Stromal cell of bone marrow (primary cell): Measurements from ENCODE around the gene NOXA1.

ENCODE experiments used
- DNase-seq: peaks from one replicate; pipeline ENCODE4 v3.0.0-alpha.2; 2012; ENCODE audit warnings: low read depth

Gene NOXA1

GRCh38 chr9:137423514-137424291 lies 510 bp downstream of the NOXA1 start:
- DNase-seq: no peak

DNA sequence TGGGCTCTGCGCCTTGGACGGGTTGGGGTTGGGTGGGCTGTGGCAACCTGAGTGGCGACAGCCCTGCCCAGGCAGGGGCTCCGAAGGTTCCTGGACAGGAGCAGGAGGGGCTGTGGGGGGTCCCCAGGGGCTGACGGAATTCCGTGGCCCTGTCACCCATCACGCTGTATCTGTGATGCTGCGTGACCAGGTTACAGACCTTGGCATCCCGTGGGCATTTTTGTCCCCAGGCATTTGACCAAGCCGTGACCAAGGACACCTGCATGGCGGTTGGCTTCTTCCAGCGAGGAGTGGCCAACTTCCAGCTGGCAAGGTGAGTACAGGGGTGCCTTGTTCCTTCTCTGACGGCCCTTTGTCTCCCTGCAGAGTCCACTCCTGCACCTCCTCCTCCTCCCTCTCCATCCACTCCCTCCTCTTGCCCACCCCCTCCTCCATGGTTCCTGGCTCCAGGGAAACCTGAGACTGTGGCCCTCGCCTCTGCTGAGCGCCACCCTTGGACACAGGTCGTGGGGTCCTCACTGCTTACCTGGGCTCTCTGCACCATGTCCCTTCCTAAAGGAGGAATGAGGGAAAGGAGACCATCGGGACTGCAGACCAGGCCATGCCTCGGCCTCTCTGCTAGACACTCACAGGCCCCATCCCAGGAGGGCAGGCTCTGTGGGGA lies 3.0 kb downstream of the NOXA1 start:
- DNase-seq: no peak

DNA sequence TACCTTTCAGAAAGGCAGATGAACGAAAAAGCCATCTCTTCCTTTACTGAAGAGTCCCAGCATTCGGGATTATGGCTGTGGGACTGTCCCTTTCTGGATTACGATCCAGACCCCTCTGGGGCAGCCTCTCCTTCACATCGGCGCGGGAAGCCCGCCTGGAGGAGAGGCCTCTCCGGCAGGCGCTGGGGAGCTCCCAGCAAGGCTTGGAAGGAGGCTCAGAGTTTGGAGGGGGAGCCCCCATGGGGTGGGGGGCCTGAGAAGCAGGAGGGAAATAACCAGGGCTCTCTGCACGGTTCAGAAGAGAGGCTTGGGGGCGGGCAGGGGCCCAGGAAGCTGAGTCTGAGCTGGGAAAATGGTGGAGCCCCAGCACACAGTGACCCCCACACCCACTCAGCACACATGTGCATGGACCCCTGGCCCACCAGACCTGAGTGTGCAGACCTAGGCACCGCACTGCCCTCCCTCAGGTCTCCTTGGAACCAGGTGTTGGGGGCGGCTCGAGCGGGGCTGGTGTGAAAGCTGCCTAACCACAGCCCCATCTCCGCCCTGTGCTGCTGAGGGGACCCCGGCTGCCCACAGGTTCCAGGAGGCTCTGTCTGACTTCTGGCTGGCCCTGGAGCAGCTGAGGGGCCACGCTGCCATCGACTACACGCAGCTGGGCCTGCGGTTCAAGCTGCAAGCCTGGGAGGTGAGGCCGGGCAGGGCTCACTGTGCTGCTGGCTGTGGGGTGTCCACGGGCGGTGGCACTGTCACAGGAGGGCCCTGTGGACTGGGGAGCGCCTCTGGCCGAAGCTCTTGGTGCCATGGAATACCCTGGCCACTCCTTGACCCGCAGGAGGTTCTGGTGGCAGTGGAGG lies 4.5 kb downstream of the NOXA1 start:
- no peak for DNase-seq

DNA sequence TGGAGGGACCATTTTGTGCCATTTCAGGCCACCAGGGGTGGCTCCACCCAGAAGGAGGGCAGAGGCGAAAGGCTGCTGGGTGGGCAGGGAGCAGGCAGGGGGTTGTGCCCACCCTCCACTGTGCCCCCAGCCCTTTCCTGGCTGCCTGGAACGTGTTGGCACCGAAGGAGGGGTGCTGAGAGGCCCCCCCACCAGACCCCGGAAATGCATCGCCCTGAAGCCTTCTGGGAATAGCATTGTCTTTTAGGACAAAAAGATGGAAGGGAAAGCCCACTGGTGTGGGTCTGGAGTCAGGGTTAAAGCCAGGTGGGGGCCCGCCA lies 5.1 kb downstream of the NOXA1 start:
- no peak for DNase-seq

DNA sequence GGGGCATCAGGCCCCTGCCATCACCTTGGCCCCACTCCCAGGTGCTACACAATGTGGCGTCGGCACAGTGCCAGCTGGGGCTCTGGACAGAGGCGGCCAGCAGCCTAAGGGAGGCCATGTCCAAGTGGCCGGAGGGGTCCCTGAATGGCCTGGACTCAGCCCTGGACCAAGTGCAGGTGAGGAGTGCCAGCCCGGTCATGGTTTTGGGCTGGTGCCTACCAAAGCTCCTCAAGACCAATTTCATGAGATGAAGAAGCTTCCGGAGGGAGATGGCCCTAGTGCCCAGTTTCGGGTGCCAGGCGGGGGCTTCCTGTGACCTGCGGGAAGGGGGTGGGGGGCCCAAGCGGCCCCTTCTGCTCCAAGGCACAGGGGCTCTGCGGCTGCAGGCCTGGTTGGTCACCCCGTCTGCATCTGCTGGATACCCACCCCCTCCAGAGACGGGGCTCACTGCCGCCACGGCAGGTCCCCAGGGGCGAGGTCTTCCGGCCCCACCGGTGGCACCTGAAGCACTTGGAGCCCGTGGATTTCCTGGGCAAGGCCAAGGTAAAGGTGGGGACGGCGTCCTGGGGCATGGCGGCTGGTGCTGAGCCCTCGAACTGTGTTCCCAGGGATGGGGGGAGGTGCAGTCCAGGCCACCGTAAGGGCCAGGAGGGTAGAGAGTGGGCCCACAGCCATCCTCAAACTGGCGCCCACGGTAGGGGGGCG lies 5.8 kb downstream of the NOXA1 start:
- DNase-seq: no peak

GRCh38 chr9:137429546-137429890 lies 6.3 kb downstream of the NOXA1 start:
- no peak for DNase-seq

GRCh38 chr9:137429974-137430722 lies 7.0 kb downstream of the NOXA1 start:
- DNase-seq: no peak

DNA sequence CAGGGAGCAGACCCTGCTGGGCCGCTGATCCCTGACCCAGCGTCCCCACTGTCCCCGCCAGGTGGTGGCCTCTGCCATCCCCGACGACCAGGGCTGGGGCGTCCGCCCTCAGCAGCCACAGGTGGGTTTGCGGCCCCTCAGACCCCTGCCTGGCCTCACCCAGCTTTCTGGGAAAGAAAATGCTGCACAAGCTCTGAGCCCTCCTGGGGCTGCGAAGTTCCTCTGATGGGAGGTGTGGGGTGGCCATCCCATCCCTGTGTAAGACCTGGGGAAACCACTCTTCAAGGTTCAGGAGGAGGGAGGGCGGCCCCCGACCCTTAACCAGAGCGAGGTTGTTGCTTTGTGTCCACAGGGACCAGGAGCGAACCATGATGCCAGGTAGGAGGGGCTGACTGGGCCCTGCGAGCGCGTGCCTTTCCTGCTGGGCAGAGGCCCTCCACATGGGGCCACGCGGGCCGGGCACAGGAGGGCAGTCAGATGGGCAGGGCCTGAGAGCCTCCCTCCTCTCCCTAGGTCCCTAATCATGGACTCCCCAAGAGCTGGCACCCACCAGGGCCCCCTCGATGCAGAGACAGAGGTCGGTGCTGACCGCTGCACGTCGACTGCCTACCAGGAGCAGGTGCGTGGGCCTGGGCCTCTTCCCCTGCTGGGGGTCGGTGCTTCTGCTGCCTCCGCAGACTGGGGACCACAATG lies 7.7 kb downstream of the NOXA1 start:
- DNase-seq: no peak

GRCh38 chr9:137431416-137431931 lies 8.3 kb downstream of the NOXA1 start:
- no peak for DNase-seq

GRCh38 chr9:137432687-137433348 lies 9.6 kb downstream of the NOXA1 start:
- DNase-seq: no peak

- no peak for DNase-seq
These were observed 10.2 kb downstream of the NOXA1 start for GRCh38 chr9:137433349-137433915.

- DNase-seq: no peak
These were observed 10.8 kb downstream of the NOXA1 start for GRCh38 chr9:137433916-137434431.

DNA sequence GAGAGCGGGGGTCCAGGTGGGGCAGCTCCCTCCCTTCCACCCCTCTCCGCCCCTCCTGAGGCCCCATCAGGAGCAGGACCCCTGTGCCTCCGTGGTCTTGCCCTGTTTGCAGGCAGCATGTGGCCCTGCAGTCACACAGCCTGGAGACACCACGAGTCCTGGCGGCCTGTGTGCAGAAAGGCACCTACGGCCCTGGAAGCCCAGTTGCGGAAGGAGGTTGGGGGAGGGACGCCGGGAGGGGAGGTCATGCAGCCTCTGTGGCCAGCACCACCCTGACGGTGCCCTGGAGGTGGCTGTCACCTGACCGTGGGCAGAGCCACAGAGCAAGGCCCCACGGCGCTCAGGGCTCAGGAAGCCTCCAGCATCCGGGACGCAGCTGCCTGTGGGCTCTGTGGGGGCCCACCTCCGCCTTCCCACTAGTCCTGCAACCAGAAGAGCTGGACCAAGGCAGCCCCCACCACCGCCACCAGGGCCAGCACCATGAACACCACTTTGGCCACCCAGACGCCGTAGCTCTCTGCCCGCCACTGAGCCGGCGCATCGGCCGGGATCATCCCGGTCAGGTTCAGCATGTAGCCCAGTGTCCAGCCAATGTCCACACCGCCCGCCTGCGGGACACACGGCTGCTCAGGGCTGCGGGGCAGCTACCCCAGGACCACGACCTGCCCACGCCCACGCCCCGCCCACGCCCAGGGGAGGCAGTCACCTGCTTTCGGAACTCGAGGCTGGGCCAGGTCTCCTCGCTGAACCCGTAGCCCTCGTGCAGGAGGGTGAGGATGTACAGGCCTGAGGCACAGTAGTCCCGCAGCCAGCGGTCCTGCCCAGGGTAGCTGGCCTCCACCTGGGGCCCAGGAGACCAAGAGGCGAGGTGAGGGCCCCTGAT lies 11.5 kb downstream of the NOXA1 start:
- DNase-seq: no peak

- no peak for DNase-seq
These were observed 12.2 kb downstream of the NOXA1 start for GRCh38 chr9:137435381-137435891.

DNA sequence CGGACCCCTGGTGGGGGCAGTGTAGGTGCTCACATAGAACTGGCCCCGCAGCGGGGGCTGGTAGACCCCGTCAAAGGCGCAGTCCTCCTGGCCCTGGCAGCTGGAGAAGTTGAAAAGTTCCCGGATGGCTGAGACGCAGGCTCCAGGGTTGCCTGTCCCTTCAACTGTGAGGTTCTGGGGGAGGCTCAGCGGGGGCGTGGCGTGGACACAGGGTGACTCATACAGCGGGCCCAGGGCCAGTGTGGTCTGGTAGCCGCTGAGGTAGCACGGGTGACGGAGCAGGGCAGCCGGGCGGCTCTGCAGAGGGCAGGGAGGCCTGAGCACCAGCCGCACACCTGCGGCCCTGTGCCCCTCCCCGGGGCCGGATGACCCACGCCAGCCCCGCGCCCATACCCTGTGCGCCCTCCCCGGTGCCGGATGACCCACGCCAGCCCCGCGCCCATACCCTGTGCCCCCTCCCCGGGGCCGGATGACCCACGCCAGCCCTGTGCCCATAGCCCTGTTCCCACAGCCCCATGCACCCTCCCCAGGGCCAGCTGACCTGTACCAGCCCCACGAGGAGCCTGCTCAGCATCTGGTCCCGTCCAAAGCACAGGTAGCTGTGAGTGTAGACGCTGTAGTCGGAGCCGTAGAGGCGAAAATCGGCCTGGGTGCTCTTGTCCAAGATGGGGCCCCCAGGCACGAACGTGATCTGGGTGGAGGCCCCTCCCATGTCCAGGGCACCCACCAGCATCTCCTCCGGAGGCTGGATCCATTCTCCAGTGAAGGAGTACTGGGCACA lies 13.0 kb downstream of the NOXA1 start:
- DNase-seq: peak; percentile 64

DNA sequence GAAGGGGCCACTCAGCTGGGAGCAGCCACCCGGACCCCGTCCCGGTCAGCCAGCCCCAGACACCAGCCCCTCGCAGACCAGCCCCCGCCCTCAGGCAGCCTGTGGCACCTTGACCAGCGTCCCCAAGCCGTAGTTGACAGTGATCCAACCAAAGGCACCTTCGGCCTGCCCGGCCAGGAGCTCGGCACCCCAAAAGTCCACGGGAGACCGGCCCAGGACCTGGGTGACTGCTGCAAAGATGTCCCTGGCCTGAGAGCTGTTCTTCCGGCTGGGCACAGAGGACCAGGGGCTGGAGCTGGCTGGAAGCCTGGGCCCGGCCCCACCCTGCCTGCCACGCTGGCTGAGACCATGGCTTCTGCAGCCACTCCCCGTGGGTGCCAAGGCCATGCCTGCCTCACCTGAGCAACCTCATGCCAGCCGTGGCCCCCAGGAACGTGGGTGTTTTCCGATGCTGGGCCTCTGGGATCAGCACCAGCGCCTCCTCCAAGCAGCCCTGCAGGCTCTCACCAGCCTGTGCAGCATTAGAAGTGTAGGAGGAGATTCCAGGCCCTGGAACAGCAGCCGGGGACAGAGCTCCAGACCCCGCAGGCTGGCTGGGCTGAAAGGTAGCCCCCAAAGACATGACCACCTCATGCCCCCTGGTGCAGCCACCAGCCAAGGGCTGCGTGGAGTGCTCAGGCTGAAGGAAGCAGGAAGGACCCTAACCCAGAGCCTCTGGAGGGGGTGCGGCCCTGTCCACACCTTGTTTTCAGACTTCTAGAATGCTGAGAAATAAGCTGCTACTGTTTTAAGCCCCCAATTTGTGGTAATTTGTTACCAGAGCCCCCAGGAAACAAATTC lies 13.8 kb downstream of the NOXA1 start:
- no peak for DNase-seq
